Epithelial cell of prostate (primary cell): ENCODE data around the gene PARS2.
A peak's percentile ranks its signal among the peaks of the same experiment; 100 is the strongest.

Experiments used
- DNase-seq: peaks from one replicate; pipeline ENCODE4 v3.0.0-alpha.2; 2011; ENCODE audit warnings: low read depth, low spot score
- H3K27ac ChIP-seq: fragments of 450-650 bp; 2 replicates; pipeline ENCODE4 v1.5.1; 2017; ENCODE audit warnings: mild to moderate bottlenecking

PARS2 gene

GRCh38 chr1:54743416-54744226 is 20.7 kb downstream of the PARS2 start:
- H3K27ac ChIP-seq: no peak overlapping the region
- DNase-seq: no peak

GRCh38 chr1:54742282-54742681 is 22.0 kb downstream of the PARS2 start:
- H3K27ac ChIP-seq: no peak overlapping the region
- no peak for DNase-seq

GRCh38 chr1:54741531-54741930 is 22.8 kb downstream of the PARS2 start:
- DNase-seq: no peak
- no peak overlapping the region for H3K27ac ChIP-seq

- no peak for DNase-seq
- no peak overlapping the region for H3K27ac ChIP-seq
These were observed 26.1 kb downstream of the PARS2 start for GRCh38 chr1:54738244-54738643.

- no peak overlapping the region for H3K27ac ChIP-seq
- no peak for DNase-seq
These were observed 27.6 kb downstream of the PARS2 start for GRCh38 chr1:54736685-54737084.

- no peak for DNase-seq
- no peak overlapping the region for H3K27ac ChIP-seq
These were observed 36.3 kb downstream of the PARS2 start for GRCh38 chr1:54728027-54728426.

GRCh38 chr1:54724771-54725170 is 39.6 kb downstream of the PARS2 start:
- DNase-seq: no peak
- H3K27ac ChIP-seq: no peak overlapping the region

- no peak overlapping the region for H3K27ac ChIP-seq
- no peak for DNase-seq
These were observed 40.3 kb downstream of the PARS2 start for GRCh38 chr1:54723985-54724384.

GRCh38 chr1:54721719-54722118 is 42.6 kb downstream of the PARS2 start:
- H3K27ac ChIP-seq: no peak overlapping the region
- DNase-seq: no peak

GRCh38 chr1:54716299-54717047 is 47.9 kb downstream of the PARS2 start:
- H3K27ac ChIP-seq: peak overlapping the region; percentile 87
- DNase-seq: peak; percentile 12

- DNase-seq: peak; percentile 24
- peak within 1 kb of the TSS; percentile 87 for H3K27ac ChIP-seq
These were observed 48.6 kb downstream of the PARS2 start, which contains the start of gene TTC4 for GRCh38 chr1:54715493-54716298. Gene TTC4, plus strand, starts transcription at chr1:54715861. Its CDS starts 48 bp downstream, at chr1:54715909.

- DNase-seq: no peak
- H3K27ac ChIP-seq: no peak overlapping the region
These were observed 49.3 kb downstream of the PARS2 start for GRCh38 chr1:54714881-54715492.

- no peak overlapping the region for H3K27ac ChIP-seq
- no peak for DNase-seq
These were observed 52.8 kb downstream of the PARS2 start for GRCh38 chr1:54711536-54711935.

- no peak for DNase-seq
- H3K27ac ChIP-seq: no peak overlapping the region
These were observed 53.5 kb downstream of the PARS2 start for GRCh38 chr1:54710841-54711240.

- no peak overlapping the region for H3K27ac ChIP-seq
- no peak for DNase-seq
These were observed 53.9 kb downstream of the PARS2 start for GRCh38 chr1:54710434-54710833.

- DNase-seq: no peak
- H3K27ac ChIP-seq: no peak overlapping the region
These were observed 54.6 kb downstream of the PARS2 start for GRCh38 chr1:54709547-54710292.

GRCh38 chr1:54708385-54708784 is 55.9 kb downstream of the PARS2 start:
- H3K27ac ChIP-seq: no peak overlapping the region

More at GRCh38 chr1:54708385-54708784, 55.9 kb downstream of the PARS2 start:
- no peak for DNase-seq
